IPS-NIHi11 (cell line): ENCODE results near the gene DNAH14.

ENCODE experiments used
- DNase-seq: peaks from one replicate; pipeline ENCODE4 v3.0.0; 2012; ENCODE audit warnings: mixed read lengths, low spot score

Gene DNAH14

GRCh38 chr1:225428881-225429455, 499.5 kb downstream of the DNAH14 start:
- no peak for DNase-seq

DNA sequence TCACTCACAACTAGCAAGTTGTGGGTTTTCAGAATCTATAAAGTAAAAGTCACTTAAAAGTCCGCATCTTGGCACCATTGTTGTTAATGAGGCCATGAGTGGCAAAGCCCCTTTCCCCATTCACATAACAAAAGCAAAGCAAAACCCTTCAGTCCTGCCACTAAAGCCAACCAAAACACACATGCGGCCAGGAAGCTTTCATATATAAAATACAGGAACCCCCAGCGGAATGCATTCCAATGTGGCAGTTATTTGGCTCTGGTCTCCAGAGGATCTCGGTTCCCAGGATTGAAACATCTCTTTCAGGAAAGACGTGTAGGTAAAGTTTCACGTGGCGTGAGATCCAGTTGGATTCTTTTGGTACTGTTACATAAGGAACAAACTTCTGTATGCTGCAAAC, 500.8 kb downstream of the DNAH14 start:
- DNase-seq: no peak

- DNase-seq: no peak
Measured at GRCh38 chr1:225431081-225431863, 501.8 kb downstream of the DNAH14 start.

DNA sequence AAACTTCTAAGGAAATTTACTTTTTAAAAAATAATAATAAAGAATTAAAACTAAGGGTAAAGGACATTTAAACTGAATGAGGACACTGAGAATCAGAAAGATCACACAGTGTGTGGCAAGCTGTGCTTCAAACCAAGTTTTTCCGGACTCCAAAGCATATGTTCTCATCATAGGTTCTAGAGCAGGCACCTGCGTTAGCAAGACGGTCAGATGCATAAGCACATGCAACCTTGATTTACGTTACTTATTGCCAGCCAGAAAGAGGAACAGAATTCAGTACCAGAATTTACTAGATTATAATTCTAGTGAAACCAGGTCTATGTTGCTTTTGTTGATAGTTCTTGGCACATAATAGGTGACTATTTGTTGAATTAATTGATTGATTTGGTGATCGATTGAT, 504.6 kb downstream of the DNAH14 start:
- DNase-seq: no peak

DNA sequence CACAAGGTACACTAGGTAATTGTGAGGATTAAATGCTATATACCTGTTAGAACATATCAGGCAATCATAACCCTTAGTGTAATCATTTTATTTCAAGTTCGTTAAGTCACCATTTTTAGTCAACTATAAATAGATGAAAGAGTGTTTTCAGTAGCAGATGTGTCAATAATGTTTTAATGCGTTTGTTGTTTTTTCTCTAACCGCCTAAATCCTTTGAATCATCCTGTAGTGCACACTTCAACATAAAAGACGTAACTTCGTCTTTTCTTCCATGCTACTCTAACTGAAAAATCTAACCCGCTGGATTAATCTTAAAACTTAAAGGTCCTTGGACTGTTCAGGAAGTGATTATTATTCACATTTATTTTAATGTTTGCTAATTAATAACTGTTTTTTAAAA, 505.6 kb downstream of the DNAH14 start:
- no peak for DNase-seq

DNA sequence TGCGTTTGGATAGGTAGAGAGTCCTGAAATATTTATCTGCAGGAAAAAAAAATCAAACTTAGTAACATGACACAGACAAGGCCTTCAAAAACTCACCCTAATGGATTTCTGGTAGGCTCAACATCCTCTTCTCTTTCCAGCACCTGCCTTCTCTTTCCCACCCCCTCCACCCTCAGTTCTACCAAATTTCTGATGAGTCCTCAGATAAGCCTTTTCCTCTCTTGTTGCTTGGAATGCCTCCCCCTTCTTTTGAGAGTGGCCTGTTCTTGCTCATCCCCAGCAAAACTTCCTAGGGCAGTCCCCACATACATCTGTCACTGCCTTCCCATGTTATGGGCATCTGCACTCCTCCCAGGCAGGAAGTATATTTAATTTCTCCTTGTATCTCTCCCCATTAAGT, 506.0 kb downstream of the DNAH14 start:
- DNase-seq: no peak

- no peak for DNase-seq
Measured at GRCh38 chr1:225435957-225436392, 506.5 kb downstream of the DNAH14 start.

GRCh38 chr1:225437710-225438437, 508.4 kb downstream of the DNAH14 start:
- no peak for DNase-seq

DNA sequence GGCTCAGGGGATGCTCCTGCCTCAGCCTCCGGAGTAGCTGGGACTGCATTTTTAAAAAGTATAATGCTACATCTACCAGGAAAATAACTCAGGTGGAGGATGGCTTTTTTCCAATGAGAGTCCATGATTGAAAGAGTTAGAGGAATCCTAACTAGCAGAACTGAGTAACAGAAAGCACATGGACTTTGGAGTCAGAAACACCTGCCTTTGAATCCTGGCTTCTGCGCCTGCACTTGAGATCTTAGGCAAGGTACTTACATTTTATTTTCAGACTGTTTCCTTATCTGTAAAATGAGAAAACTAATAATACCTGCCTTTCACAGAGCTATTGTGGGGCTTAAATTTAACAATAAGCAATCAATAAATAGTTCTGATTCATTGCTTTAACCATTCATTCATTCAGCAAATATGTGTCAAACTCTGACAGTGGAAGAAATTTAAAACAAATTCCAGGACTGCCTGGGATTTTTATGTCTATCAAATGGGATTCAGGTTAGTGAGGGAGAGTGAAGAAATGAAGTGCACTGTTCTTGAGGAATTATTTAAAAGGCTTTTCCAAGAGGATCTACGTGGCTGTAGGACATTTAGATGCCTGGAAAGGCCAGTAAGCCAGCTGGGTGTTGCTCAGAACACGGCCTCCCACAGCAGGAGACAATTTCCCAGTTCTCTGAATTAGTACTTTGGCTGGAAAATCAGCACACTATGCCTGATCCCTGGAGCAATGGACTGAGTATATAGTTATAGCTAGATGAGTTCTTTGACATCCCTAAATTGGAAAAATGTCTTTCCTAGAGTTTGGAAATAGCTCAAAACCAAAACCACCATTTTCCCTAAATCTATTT, 511.1 kb downstream of the DNAH14 start:
- no peak for DNase-seq

- DNase-seq: no peak
Measured at GRCh38 chr1:225441314-225442122, 512.0 kb downstream of the DNAH14 start.

GRCh38 chr1:225442123-225442505, 512.6 kb downstream of the DNAH14 start:
- DNase-seq: no peak

DNA sequence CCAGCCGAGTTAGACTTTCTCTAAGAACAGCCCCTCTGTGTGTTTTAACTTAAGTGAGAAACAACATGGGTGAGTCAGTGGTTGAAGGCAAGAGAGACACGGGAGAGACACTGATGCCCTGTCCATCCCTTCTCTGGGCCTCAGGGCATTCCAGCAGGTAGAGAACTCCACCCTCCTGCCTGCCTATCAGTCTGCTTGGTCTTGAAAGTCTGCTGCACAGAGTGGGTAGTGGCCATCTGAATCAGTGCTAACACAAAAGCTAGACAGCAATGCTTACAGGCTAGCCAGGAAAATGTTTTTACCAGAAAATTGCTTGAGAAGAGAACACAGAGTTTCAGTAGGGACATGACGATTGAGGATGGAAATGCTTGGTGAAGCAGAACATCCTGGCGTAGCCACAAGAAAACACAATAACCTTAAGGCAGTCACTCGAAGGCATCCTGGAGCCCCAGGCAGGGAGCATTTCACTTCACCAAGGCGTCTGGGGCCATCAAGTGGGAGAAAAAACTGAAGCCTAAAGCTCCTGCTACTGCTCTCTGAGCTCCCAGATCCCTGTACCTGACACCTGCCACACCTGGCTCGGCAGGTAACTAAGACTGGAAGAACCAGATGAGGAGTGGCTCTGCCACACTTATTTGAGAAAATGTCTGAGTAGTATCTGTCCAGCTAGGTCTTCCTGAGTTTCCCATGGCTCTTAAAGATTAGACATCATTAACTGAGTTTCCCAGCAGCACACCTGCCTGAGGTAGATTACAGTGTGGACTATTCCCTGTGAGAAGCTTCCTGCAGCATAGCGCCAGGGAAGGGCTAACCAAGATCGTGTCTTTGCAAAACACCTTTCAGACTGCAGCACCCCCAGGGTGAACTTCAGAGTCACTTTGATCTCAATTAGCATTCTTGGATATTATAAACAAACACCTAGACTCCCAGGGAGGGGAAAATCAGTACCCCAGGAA, 516.4 kb downstream of the DNAH14 start:
- no peak for DNase-seq

DNA sequence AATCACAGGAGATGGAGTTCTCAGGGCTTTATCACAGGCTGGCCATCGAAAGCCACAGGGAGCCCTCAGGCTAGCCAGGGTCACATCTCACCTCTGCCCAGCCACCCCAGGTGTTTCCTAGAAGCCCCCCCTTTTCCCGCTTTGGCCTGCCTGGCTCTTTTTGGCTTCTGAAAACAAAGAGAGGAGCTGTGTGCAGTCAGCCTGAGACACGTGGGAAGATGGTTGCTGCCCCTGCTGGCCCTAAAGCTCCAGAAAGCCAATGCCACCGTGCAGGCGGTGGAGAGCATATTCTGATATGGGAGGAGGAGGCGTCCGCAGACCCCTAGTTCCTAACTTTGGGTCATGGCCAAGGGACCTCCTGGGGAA, 517.1 kb downstream of the DNAH14 start:
- DNase-seq: no peak

GRCh38 chr1:225446981-225447615, 517.6 kb downstream of the DNAH14 start:
- DNase-seq: no peak

DNA sequence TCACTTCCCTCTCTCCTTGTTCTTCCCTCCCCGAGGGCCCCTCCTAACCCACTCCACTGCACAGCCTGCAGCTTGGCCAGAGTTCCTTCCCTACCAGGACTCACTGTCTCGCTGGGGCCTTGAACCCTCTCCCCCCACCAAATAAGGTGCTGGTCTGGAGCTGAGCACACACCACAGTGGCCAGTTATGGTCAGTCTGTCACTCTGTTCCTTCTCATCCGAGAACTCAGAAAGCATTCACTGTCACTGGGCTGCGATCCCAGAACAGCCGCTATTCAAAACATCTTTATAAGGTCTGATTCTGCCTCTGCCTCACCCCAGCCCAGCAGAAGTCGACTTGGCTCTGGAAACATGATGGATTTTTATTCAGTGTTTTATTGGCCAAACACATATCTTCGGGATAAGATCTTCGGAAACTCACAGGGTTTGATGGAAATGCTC, 518.2 kb downstream of the DNAH14 start:
- DNase-seq: no peak

- DNase-seq: no peak
Measured at GRCh38 chr1:225448146-225448805, 518.8 kb downstream of the DNAH14 start.
